Panc1 (cell line): ENCODE results near the gene JOSD1. TPM values are rescaled to one million over a fixed set of nuclear protein-coding genes. Genes with fewer than 3 reads are reported as not detected.

Experiments used
- ATAC-seq: fragments of 200-7000 bp; cut with Tn5 transposase; 2 replicates; pipeline ENCODE4 v1.9.1; 2020; ENCODE audit warnings: mild to moderate bottlenecking, moderate library complexity
- BruUV-seq: library from RNA; stranded (reverse); fragments of 400-500 nt; replicated peaks from 2 replicates; lab custom pipeline; 2021; lab: Mats Ljungman, UMichigan
- CTCF ChIA-PET: fragments of 300-600 bp; sonication (Branson Sonifier 250); formaldehyde crosslinking; loops from one replicate; lab custom pipeline; 2022; ENCODE audit warnings: antibody characterized with exemption; lab: Charles Lee
- POLR2A ChIA-PET: fragments of 300-600 bp; sonication (Branson Sonifier 250); formaldehyde crosslinking; loops from one replicate; lab custom pipeline; 2022; ENCODE audit warnings: antibody characterized with exemption; lab: Charles Lee
- DNase-seq: peaks from one replicate; pipeline ENCODE4 v3.0.0-alpha.2; 2010; ENCODE audit warnings: low read depth, low spot score
- H3K27ac ChIP-seq: 2 replicates; pipeline ENCODE4 v1.5.1; 2011; ENCODE audit warnings: mild to moderate bottlenecking, low read length, inconsistent platforms
- H3K27me3 ChIP-seq: fragments of 200-500 bp; sonication (Bioruptor generic); 2 replicates; pipeline ENCODE4 v1.6.0; 2014; ENCODE audit warnings: low read length, inconsistent platforms; ENCODE audit not compliant: control insufficient read depth, insufficient read depth
- H3K36me3 ChIP-seq: fragments of 200-500 bp; sonication (Bioruptor generic); 2 replicates; pipeline ENCODE4 v1.5.1; 2014; ENCODE audit warnings: inconsistent platforms, mild to moderate bottlenecking, low read length, moderate library complexity; ENCODE audit not compliant: control insufficient read depth, insufficient read depth
- H3K4me1 ChIP-seq: 2 replicates; pipeline ENCODE4 v1.5.1; 2011; ENCODE audit warnings: inconsistent platforms, mild to moderate bottlenecking, low read length, moderate library complexity; ENCODE audit not compliant: control insufficient read depth, insufficient read depth
- H3K4me3 ChIP-seq, 2 experiments: 2 replicates each; pipeline ENCODE4 v1.5.1; 2011 to 2012; ENCODE audit warnings: low read depth in 2 of 2, low read length in 2 of 2, mild to moderate bottlenecking in 2 of 2, inconsistent platforms in 1 of 2, moderate library complexity in 1 of 2
- H3K9me3 ChIP-seq: fragments of 200-500 bp; sonication (Bioruptor generic); 2 replicates; pipeline ENCODE4 v1.5.1; 2014; ENCODE audit warnings: low read depth, mild to moderate bottlenecking, inconsistent platforms, low read length, moderate library complexity; ENCODE audit not compliant: control insufficient read depth, insufficient read depth
- POLR2AphosphoS5 ChIP-seq: IDR thresholded peaks from 2 replicates; pipeline ENCODE4 v1.6.1; 2012; ENCODE audit warnings: mild to moderate bottlenecking, low read depth, low read length, moderate library complexity
- SIN3A ChIP-seq: IDR thresholded peaks from 2 replicates; pipeline ENCODE4 v1.6.1; 2012; ENCODE audit warnings: low read depth, mild to moderate bottlenecking, low read length, moderate library complexity, borderline replicate concordance; ENCODE audit not compliant: insufficient read depth
- TCF7L2 ChIP-seq: IDR thresholded peaks from 2 replicates; pipeline ENCODE4 v1.6.1; 2011; ENCODE audit warnings: mild to moderate bottlenecking, low read depth, low read length, inconsistent platforms
- in situ Hi-C: cut with HindIII; loops from 2 replicates; pipeline ENCODE4 v1.10.0; 2016; ENCODE audit warnings: low sequenced_read_pairs, low pct_unique_long_range_greater_than_20kb
- intact Hi-C: fragments of 100-400 bp; cut with micrococcal nuclease; formaldehyde crosslinking; loops from one replicate; pipeline ENCODE4 v1.10.0; 2022; ENCODE audit not compliant: unreplicated experiment
- total RNA-seq: library from RNA; stranded (reverse); gene quantifications from one replicate; pipeline ENCODE4 v1.2.1, GENCODE V29; 2021; ENCODE audit not compliant: unreplicated experiment
- TF ChIP-seq, protein P1 (sequence below), 2 experiments: IDR thresholded peaks; 2 replicates each; pipeline ENCODE4 v1.6.1; 2011 to 2012; ENCODE audit warnings: low read depth in 2 of 2, control low read depth in 1 of 2, low read length in 1 of 2, mild to moderate bottlenecking in 1 of 2, moderate library complexity in 1 of 2; ENCODE audit not compliant: insufficient read depth in 1 of 2
- TF ChIP-seq, protein P2 (sequence below): fragments of 450-650 bp; IDR thresholded peaks from 2 replicates; pipeline ENCODE4 v1.5.1; 2017; ENCODE audit warnings: mild to moderate bottlenecking

The JOSD1 gene
- total RNA-seq, 1 experiment from 2014 or later, result 35.1 TPM

DNA sequence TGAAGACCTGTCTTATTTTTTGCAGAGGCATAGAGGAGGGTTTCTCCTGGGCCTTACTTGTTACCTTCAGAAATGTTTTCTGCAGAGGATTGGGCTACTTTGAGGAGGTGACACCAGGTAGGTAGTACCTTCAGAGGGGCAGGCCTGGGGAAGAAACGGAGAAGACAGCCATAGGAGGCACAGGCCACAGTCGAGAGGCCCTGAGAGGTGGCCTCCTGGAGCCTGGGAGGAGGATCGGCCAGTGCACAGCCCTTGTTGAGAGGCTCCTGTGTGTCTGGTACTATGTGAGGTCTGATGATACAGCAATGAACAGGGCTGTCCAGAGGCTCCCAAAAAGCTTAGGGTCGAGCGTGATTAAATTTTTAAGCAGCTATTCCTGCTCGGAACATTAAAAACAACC, 16.5 kb upstream of the JOSD1 start:
- in situ Hi-C loops (no loop called here), intact Hi-C loops (no loop called here)
- no peak for TF ChIP-seq SIN3A
- TF ChIP-seq, protein P1, sequence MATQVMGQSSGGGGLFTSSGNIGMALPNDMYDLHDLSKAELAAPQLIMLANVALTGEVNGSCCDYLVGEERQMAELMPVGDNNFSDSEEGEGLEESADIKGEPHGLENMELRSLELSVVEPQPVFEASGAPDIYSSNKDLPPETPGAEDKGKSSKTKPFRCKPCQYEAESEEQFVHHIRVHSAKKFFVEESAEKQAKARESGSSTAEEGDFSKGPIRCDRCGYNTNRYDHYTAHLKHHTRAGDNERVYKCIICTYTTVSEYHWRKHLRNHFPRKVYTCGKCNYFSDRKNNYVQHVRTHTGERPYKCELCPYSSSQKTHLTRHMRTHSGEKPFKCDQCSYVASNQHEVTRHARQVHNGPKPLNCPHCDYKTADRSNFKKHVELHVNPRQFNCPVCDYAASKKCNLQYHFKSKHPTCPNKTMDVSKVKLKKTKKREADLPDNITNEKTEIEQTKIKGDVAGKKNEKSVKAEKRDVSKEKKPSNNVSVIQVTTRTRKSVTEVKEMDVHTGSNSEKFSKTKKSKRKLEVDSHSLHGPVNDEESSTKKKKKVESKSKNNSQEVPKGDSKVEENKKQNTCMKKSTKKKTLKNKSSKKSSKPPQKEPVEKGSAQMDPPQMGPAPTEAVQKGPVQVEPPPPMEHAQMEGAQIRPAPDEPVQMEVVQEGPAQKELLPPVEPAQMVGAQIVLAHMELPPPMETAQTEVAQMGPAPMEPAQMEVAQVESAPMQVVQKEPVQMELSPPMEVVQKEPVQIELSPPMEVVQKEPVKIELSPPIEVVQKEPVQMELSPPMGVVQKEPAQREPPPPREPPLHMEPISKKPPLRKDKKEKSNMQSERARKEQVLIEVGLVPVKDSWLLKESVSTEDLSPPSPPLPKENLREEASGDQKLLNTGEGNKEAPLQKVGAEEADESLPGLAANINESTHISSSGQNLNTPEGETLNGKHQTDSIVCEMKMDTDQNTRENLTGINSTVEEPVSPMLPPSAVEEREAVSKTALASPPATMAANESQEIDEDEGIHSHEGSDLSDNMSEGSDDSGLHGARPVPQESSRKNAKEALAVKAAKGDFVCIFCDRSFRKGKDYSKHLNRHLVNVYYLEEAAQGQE (IDR thresholded peaks at IDR 0.05; ENCODE audit: insufficient read depth in 1 of 2, low read depth in 2 of 2, low read length in 1 of 2), result no peak
- TF ChIP-seq, protein P2, sequence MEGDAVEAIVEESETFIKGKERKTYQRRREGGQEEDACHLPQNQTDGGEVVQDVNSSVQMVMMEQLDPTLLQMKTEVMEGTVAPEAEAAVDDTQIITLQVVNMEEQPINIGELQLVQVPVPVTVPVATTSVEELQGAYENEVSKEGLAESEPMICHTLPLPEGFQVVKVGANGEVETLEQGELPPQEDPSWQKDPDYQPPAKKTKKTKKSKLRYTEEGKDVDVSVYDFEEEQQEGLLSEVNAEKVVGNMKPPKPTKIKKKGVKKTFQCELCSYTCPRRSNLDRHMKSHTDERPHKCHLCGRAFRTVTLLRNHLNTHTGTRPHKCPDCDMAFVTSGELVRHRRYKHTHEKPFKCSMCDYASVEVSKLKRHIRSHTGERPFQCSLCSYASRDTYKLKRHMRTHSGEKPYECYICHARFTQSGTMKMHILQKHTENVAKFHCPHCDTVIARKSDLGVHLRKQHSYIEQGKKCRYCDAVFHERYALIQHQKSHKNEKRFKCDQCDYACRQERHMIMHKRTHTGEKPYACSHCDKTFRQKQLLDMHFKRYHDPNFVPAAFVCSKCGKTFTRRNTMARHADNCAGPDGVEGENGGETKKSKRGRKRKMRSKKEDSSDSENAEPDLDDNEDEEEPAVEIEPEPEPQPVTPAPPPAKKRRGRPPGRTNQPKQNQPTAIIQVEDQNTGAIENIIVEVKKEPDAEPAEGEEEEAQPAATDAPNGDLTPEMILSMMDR, result no peak
- TF ChIP-seq TCF7L2, result no peak
- TF ChIP-seq POLR2AphosphoS5, result no peak
- Histone ChIP-seq H3K4me3 (no peak overlapping the region), H3K4me1 (peaks cover 4% of the 10 kb centered on the region), H3K36me3 (peaks cover 5% of the 10 kb centered on the region; the same call in 1 of the 2 replicates), H3K27me3 (no peaks in the 10 kb centered on the region), H3K27ac (no peak overlapping the region), H3K9me3 (no peaks in the 10 kb centered on the region)
- ATAC-seq, result no peak
- POLR2A ChIA-PET, result no interaction called here
- BruUV-seq, result no TSS peak
- no peak for DNase-seq
- CTCF ChIA-PET, result no interaction called here

DNA sequence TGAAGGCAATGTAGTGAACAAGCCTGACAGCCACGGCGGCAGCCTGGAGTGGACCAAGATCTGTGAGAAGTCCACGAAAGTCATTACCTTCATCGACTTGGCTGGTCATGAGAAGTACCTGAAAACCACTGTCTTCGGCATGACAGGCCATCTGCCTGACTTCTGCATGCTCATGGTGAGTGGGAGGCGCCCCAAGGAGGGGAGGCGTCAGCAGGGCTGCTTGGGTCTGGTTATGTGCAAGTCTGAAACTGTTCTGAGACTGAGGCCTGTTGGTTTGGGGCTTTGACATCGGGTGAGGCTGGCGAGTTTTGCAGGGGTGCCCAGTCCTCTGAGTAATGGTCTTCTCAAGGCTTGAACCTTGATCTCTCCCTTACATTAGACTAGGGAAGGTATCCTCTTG, 16.1 kb upstream of the JOSD1 start:
- intact Hi-C loops, result no loop called here
- peaks cover 2% of the 10 kb centered on the region; the same call in 1 of the 2 replicates for H3K36me3 ChIP-seq
- BruUV-seq, result no TSS peak
- ChIA-PET CTCF (no interaction called here), POLR2A (no interaction called here)
- H3K4me3 ChIP-seq, result no peak overlapping the region
- H3K27ac ChIP-seq, result no peak overlapping the region
- DNase-seq (no peak), ATAC-seq (no peak)
- in situ Hi-C loops, result no loop called here
- peaks cover 4% of the 10 kb centered on the region for H3K4me1 ChIP-seq
- H3K9me3 ChIP-seq, result no peaks in the 10 kb centered on the region
- no peak for TF ChIP-seq POLR2AphosphoS5
- no peak for TF ChIP-seq TCF7L2
- TF ChIP-seq, protein P1 (IDR thresholded peaks at IDR 0.05; ENCODE audit: insufficient read depth in 1 of 2, low read depth in 2 of 2, low read length in 1 of 2), result no peak
- TF ChIP-seq, protein P2, result no peak
- TF ChIP-seq SIN3A, result no peak
- no peaks in the 10 kb centered on the region for H3K27me3 ChIP-seq
